DOHH2 (cell line): ENCODE measurements around the gene TM7SF3.
A peak's percentile ranks its signal among the peaks of the same experiment; 100 is the strongest.

ENCODE experiments used
- H3F3A ChIP-seq: fragments of 200-600 bp; sonication (generic), shearing (Covaris generic); 2 replicates; pipeline ENCODE4 v1.6.0; 2016; ENCODE audit warnings: antibody characterized with exemption, mild to moderate bottlenecking; ENCODE audit not compliant: control insufficient read depth, insufficient read depth
- H3K27ac ChIP-seq: fragments of 200-600 bp; sonication (generic); 2 replicates; pipeline ENCODE4 v1.5.1; 2014; ENCODE audit warnings: low read depth, mild to moderate bottlenecking, low read length, moderate library complexity
- H3K27me3 ChIP-seq: fragments of 200-600 bp; sonication (generic); 2 replicates; pipeline ENCODE4 v1.6.1; 2014; ENCODE audit warnings: mild to moderate bottlenecking, low read length, mixed read lengths; ENCODE audit not compliant: control insufficient read depth
- H3K36me3 ChIP-seq: fragments of 200-600 bp; sonication (generic); 2 replicates; pipeline ENCODE4 v1.6.1; 2014; ENCODE audit warnings: mild to moderate bottlenecking, low read length, moderate library complexity, mixed read lengths; ENCODE audit not compliant: control insufficient read depth
- H3K4me1 ChIP-seq: fragments of 200-600 bp; sonication (generic); 2 replicates; pipeline ENCODE4 v1.6.1; 2014; ENCODE audit warnings: mild to moderate bottlenecking, low read length, mixed read lengths; ENCODE audit not compliant: control insufficient read depth
- H3K4me2 ChIP-seq: fragments of 200-600 bp; sonication (generic); 2 replicates; pipeline ENCODE4 v1.6.0; 2014; ENCODE audit warnings: mild to moderate bottlenecking, low read length, moderate library complexity
- H3K4me3 ChIP-seq: fragments of 200-600 bp; sonication (generic); 2 replicates; pipeline ENCODE4 v1.5.1; 2014; ENCODE audit warnings: mild to moderate bottlenecking, low read length, mixed read lengths
- H3K79me2 ChIP-seq: fragments of 200-600 bp; sonication (generic); 2 replicates; pipeline ENCODE4 v1.6.1; 2014; ENCODE audit warnings: mild to moderate bottlenecking, low read length, mixed read lengths; ENCODE audit not compliant: control insufficient read depth
- H3K9me2 ChIP-seq: fragments of 200-600 bp; sonication (generic); replicated peaks from 2 replicates; pipeline ENCODE4 v1.6.1; 2014; ENCODE audit warnings: mild to moderate bottlenecking, low read length, mixed read lengths; ENCODE audit not compliant: control insufficient read depth
- H3K9me3 ChIP-seq: fragments of 200-600 bp; sonication (generic); 2 replicates; pipeline ENCODE4 v1.6.1; 2014; ENCODE audit warnings: antibody characterized with exemption, low read length, mixed read lengths; ENCODE audit not compliant: control insufficient read depth, insufficient read depth
- H4K20me1 ChIP-seq: fragments of 200-600 bp; sonication (generic); 2 replicates; pipeline ENCODE4 v1.6.0; 2014; ENCODE audit warnings: low read depth, mild to moderate bottlenecking, antibody characterized with exemption, low read length, moderate library complexity; ENCODE audit not compliant: control insufficient read depth, insufficient read depth
- CTCF ChIP-seq: fragments of 200-600 bp; sonication (generic); IDR thresholded peaks from one replicate; pipeline ENCODE4 v1.5.1; 2014; ENCODE audit warnings: antibody characterized with exemption, mild to moderate bottlenecking, low read depth, low read length; ENCODE audit not compliant: poor library complexity, severe bottlenecking
- EZH2phosphoT487 ChIP-seq: fragments of 200-600 bp; sonication (generic); IDR thresholded peaks from 2 replicates; pipeline ENCODE4 v1.6.1; 2017; ENCODE audit warnings: borderline replicate concordance, mild to moderate bottlenecking, antibody characterized with exemption, low read length, moderate library complexity, mixed read lengths

The TM7SF3 gene

GRCh38 chr12:27014085-27014858 lies at the start of gene TM7SF3:
Gene TM7SF3, minus strand, starts transcription at chr12:27014384. Its CDS starts 216 bp downstream, at chr12:27014168.
- Histone ChIP-seq H3F3A (peaks cover 3% of the 10 kb centered on the region; the same call in 1 of the 2 replicates), H3K9me3 (no peaks in the 10 kb centered on the region), H3K4me1 (peaks cover 44% of the 10 kb centered on the region), H3K4me2 (peak within 1 kb of the TSS; percentile 88), H3K27me3 (no peaks in the 10 kb centered on the region), H3K27ac (peak within 1 kb of the TSS; percentile 25; the same call in 1 of the 2 replicates), H4K20me1 (no peaks in the 10 kb centered on the region), H3K36me3 (no peaks in the 10 kb centered on the region), H3K79me2 (peaks cover 35% of the 10 kb centered on the region), H3K4me3 (peak within 1 kb of the TSS; percentile 78), H3K9me2 (no peaks in the 10 kb centered on the region)
- TF ChIP-seq EZH2phosphoT487 (no peak), CTCF (peak; percentile 94)

- H3K9me3 ChIP-seq: peaks cover 4% of the 10 kb centered on the region; the same call in 1 of the 2 replicates
- H3K9me2 ChIP-seq: no peaks in the 10 kb centered on the region
- H3K4me2 ChIP-seq: no peak overlapping the region
- H3K36me3 ChIP-seq: no peaks in the 10 kb centered on the region
- H3K4me3 ChIP-seq: no peak overlapping the region
- no peak overlapping the region for H3K27ac ChIP-seq
- no peak for TF ChIP-seq CTCF
- TF ChIP-seq EZH2phosphoT487: no peak
- no peaks in the 10 kb centered on the region for H3K27me3 ChIP-seq
- H3F3A ChIP-seq: peaks cover 2% of the 10 kb centered on the region; the same call in 1 of the 2 replicates
- H3K79me2 ChIP-seq: no peaks in the 10 kb centered on the region
- no peaks in the 10 kb centered on the region; the same call in 1 of the 2 replicates for H3K4me1 ChIP-seq
- H4K20me1 ChIP-seq: no peaks in the 10 kb centered on the region
Measured at GRCh38 chr12:27063250-27063851, 49.2 kb upstream of the TM7SF3 start.

DNA sequence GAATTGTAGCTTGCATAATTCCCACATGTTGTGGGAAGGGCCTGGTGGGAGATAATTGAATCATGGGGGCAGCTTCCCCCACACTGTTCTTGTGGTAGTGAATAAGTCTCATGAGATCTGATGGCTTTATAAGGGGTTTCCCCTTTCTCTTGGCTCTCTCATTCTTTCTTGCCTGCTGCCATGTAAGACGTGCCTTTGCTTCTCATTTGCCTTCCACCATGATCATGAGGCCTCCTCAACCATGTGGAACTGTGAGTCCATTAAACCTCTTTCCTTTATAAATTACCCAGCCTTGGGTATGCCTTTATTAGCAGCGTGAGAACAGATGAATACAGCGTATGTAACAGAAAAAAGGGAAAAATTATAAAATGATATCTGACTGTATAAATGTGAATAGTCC lies 47.1 kb upstream of the TM7SF3 start:
- Histone ChIP-seq H3K36me3 (no peaks in the 10 kb centered on the region), H3K79me2 (no peaks in the 10 kb centered on the region), H3K4me2 (no peak overlapping the region), H3K27ac (no peak overlapping the region), H3K27me3 (no peaks in the 10 kb centered on the region), H3K9me2 (no peaks in the 10 kb centered on the region), H3K4me1 (no peaks in the 10 kb centered on the region; the same call in 1 of the 2 replicates), H4K20me1 (no peaks in the 10 kb centered on the region), H3K9me3 (peaks cover 4% of the 10 kb centered on the region; the same call in 1 of the 2 replicates), H3K4me3 (no peak overlapping the region), H3F3A (peaks cover 2% of the 10 kb centered on the region; the same call in 1 of the 2 replicates)
- TF ChIP-seq EZH2phosphoT487 (no peak), CTCF (no peak)
